Liver (tissue), 9 donors: ENCODE results near the gene ADORA3. TPM values are rescaled to one million over a fixed set of nuclear protein-coding genes. Genes with fewer than 3 reads are reported as not detected.

ENCODE experiments used
- DNase-seq: peaks from one replicate; pipeline ENCODE4 v3.0.0-alpha.2; 2017; ENCODE audit warnings: low spot score
- H3K27ac ChIP-seq, 2 donors: one replicate each; pipeline ENCODE4 v1.7.0; 2013; ENCODE audit warnings: inconsistent platforms in 2 of 2, low read length in 2 of 2, control low read depth in 1 of 2, low read depth in 1 of 2, mild to moderate bottlenecking in 1 of 2
- H3K27me3 ChIP-seq, 4 donors: one replicate each; pipeline versions ENCODE4 v1.6.1 to v1.7.0; 2013; ENCODE audit warnings: low read length in 3 of 4, inconsistent platforms in 1 of 4, mild to moderate bottlenecking in 1 of 4, moderate library complexity in 1 of 4; ENCODE audit not compliant: control insufficient read depth in 4 of 4, insufficient read depth in 4 of 4
- H3K36me3 ChIP-seq, 4 donors: one replicate each; pipeline versions ENCODE4 v1.6.1 to v1.7.0; 2013; ENCODE audit warnings: low read length in 3 of 4, mild to moderate bottlenecking in 3 of 4, low read depth in 1 of 4, moderate library complexity in 1 of 4; ENCODE audit not compliant: control insufficient read depth in 4 of 4, insufficient read depth in 3 of 4
- H3K4me1 ChIP-seq, 4 donors: one replicate each; pipeline versions ENCODE4 v1.6.1 to v1.7.0; 2013; ENCODE audit warnings: low read length in 3 of 4, mild to moderate bottlenecking in 3 of 4, moderate library complexity in 1 of 4; ENCODE audit not compliant: control insufficient read depth in 4 of 4, insufficient read depth in 4 of 4
- H3K4me3 ChIP-seq, 3 donors: one replicate each; pipeline versions ENCODE4 v1.6.1 to v1.7.0; 2013; ENCODE audit warnings: low read length in 3 of 3, control low read depth in 1 of 3, low read depth in 1 of 3, mild to moderate bottlenecking in 1 of 3
- H3K9ac ChIP-seq, 2 donors: one replicate each; pipeline ENCODE4 v1.7.0; 2013; ENCODE audit warnings: low read length in 2 of 2, mild to moderate bottlenecking in 2 of 2, moderate library complexity in 2 of 2, control low read depth in 1 of 2, low read depth in 1 of 2
- H3K9me3 ChIP-seq, 4 donors: one replicate each; pipeline versions ENCODE4 v1.6.1 to v1.7.0; 2013; ENCODE audit warnings: low read length in 3 of 4; ENCODE audit not compliant: control insufficient read depth in 4 of 4
- EGR1 ChIP-seq, 2 donors: IDR thresholded peaks; 2 replicates each; pipeline ENCODE4 v1.6.1; 2016 to 2018; ENCODE audit warnings: antibody characterized with exemption in 2 of 2, low read depth in 2 of 2
- FOXA1 ChIP-seq: IDR thresholded peaks from 2 replicates; pipeline ENCODE4 v1.6.1; 2016; ENCODE audit warnings: antibody characterized with exemption
- FOXA2 ChIP-seq: IDR thresholded peaks from 2 replicates; pipeline ENCODE4 v1.6.1; 2016; ENCODE audit warnings: antibody characterized with exemption
- GABPA ChIP-seq, 2 donors: IDR thresholded peaks in 1 of 2; conservative IDR thresholded peaks in 1 of 2; 2 replicates each; pipeline ENCODE4 v1.6.1; 2016; ENCODE audit warnings: antibody characterized with exemption in 2 of 2, mild to moderate bottlenecking in 1 of 2, moderate library complexity in 1 of 2
- HNF4A ChIP-seq, 2 donors: conservative IDR thresholded peaks; 2 replicates each; pipeline ENCODE4 v1.6.1; 2016; ENCODE audit warnings: antibody characterized with exemption in 2 of 2, mild to moderate bottlenecking in 2 of 2
- HNF4G ChIP-seq: IDR thresholded peaks from 2 replicates; pipeline ENCODE4 v1.6.1; 2016; ENCODE audit warnings: antibody characterized with exemption
- JUND ChIP-seq, 2 donors: IDR thresholded peaks; 2 replicates each; pipeline ENCODE4 v1.6.1; 2016; ENCODE audit warnings: antibody characterized with exemption in 2 of 2
- NR2F2 ChIP-seq: IDR thresholded peaks from 2 replicates; pipeline ENCODE4 v1.6.1; 2016; ENCODE audit warnings: antibody characterized with exemption
- RAD21 ChIP-seq, 2 donors: IDR thresholded peaks; 2 replicates each; pipeline ENCODE4 v1.6.1; 2016; ENCODE audit warnings: antibody characterized with exemption in 2 of 2, mild to moderate bottlenecking in 2 of 2
- RXRA ChIP-seq, 2 donors: IDR thresholded peaks; 2 replicates each; pipeline ENCODE4 v1.6.1; 2017 to 2018; ENCODE audit warnings: antibody characterized with exemption in 2 of 2, mild to moderate bottlenecking in 1 of 2
- SP1 ChIP-seq: IDR thresholded peaks from 2 replicates; pipeline ENCODE4 v1.6.1; 2018; ENCODE audit warnings: antibody characterized with exemption, mild to moderate bottlenecking
- TAF1 ChIP-seq: conservative IDR thresholded peaks from 2 replicates; pipeline ENCODE4 v1.6.1; 2016; ENCODE audit warnings: antibody characterized with exemption, mild to moderate bottlenecking
- YY1 ChIP-seq: IDR thresholded peaks from 2 replicates; pipeline ENCODE4 v1.6.1; 2016; ENCODE audit warnings: antibody characterized with exemption, mild to moderate bottlenecking
- WGBS: extraction: QIAGEN DNeasy Blood & Tissue Kit; methylation state at CpG from one replicate; pipeline ENCODE4 v1.1.7; 2013; 5-methylcytosine and 5-hydroxymethylcytosine counted together
- polyA plus RNA-seq, 2 donors: library from polyadenylated mRNA; stranded (reverse) in 1 of 2; unstranded in 1 of 2; fragments of 200-250 nt in 1 of 2; fragments of >200 nt in 1 of 2; fragmentation: Nextera tagmentation in 1 of 2; extraction: Ambion mirVana in 1 of 2; gene quantifications; one replicate each; pipeline versions ENCODE4 v1.2.1 to v1.2.3, GENCODE V29; 2013 to 2015
- total RNA-seq, 2 donors: library from RNA; depleted of rRNA; stranded (reverse); fragments of >200 nt; gene quantifications; one replicate each; pipeline ENCODE4 v1.2.3, GENCODE V29; 2014
- TF ChIP-seq, protein P1 (sequence below): IDR thresholded peaks from 2 replicates; pipeline ENCODE4 v1.6.1; 2016; ENCODE audit warnings: antibody characterized with exemption
- TF ChIP-seq, protein P2 (sequence below): IDR thresholded peaks from 2 replicates; pipeline ENCODE4 v1.6.1; 2016; ENCODE audit warnings: antibody characterized with exemption
- TF ChIP-seq, protein P3 (sequence below): IDR thresholded peaks from 2 replicates; pipeline ENCODE4 v1.6.1; 2016; ENCODE audit warnings: antibody characterized with exemption, mild to moderate bottlenecking
- TF ChIP-seq, protein P4 (sequence below): fragments of 150-350 bp; IDR thresholded peaks from 2 replicates; pipeline ENCODE4 v1.5.1; 2017; ENCODE audit warnings: improper control_type of control experiment, low read depth, low read length; ENCODE audit not compliant: missing input control
- TF ChIP-seq, protein P5 (sequence below): IDR thresholded peaks from 2 replicates; pipeline ENCODE4 v1.6.1; 2016; ENCODE audit warnings: antibody characterized with exemption
- donor health status: healthy.
- donor health status: healthy.
- donor health status: healthy.
- donor health status: healthy.
- donor health status: healthy.

Gene ADORA3
- total and polyA plus RNA-seq, 4 donors = 0.97 to 5.6 (median 3.2) TPM

DNA sequence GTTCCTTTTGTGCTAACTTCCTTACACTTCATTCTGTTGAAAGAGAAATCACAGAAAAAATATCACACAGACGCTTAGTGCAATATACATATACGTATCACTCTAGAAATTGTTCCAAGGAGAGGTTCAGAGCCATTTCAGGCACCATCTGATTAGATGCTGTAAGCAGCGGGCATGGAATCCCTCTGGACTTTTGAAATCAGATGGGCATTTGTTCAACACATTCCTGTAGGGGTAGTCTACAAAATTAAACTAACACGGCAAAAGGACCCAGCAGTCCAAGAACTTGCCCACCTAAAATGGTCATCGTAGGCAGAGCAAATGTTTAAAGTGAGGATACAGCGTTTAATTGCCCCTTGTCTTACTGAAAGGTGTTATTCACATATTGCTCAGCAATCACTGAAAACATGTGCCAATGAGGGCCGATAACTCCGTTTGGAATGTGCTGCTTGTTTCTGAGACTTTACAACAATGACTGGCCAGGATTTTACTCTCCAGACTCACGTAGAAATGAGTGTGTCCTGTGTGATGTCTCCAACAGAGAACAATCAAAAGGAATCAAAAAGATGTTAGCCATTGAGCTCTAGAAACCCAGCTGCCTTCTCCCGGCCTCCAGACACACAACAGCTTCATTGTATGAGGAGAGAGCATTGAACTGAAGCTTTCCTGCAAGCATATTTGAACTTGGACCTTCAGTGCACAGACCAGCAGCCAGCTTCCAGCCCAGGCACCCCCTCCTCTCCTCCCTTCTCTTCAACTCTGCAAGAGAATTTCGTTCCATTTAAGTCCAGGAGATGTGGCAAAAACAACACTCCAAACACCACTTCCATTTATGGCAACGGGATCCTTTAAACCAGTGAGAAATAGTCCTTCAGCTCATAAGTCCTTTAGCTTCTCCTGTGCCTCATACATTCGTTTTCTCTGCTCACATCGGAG, 32.1 kb upstream of the ADORA3 start:
- TF ChIP-seq TAF1 (peak; percentile 21), HNF4G (peak; percentile 60), SP1 (peak; percentile 90), FOXA2 (no peak), HNF4A (conservative IDR thresholded peaks at IDR 0.05) (peak; percentile 88 to 93), GABPA (IDR thresholded peaks at IDR 0.05 in 1 of 2, conservative IDR thresholded peaks at IDR 0.05 in 1 of 2) (no peak), YY1 (peak; percentile 39), EGR1 (IDR thresholded peaks at IDR 0.05; ENCODE audit: low read depth in 2 of 2) (no peak), FOXA1 (no peak), NR2F2 (peak; percentile 74), JUND (IDR thresholded peaks at IDR 0.05) (peak in 1 of 2 donors; percentile 4), RAD21 (IDR thresholded peaks at IDR 0.05) (peak; percentile 40 to 49), RXRA (IDR thresholded peaks at IDR 0.05) (peak; percentile 83 to 87)
- TF ChIP-seq, protein P1, sequence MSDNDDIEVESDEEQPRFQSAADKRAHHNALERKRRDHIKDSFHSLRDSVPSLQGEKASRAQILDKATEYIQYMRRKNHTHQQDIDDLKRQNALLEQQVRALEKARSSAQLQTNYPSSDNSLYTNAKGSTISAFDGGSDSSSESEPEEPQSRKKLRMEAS = peak; percentile 63
- TF ChIP-seq, protein P2, sequence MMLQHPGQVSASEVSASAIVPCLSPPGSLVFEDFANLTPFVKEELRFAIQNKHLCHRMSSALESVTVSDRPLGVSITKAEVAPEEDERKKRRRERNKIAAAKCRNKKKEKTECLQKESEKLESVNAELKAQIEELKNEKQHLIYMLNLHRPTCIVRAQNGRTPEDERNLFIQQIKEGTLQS = no peak
- TF ChIP-seq, protein P3, sequence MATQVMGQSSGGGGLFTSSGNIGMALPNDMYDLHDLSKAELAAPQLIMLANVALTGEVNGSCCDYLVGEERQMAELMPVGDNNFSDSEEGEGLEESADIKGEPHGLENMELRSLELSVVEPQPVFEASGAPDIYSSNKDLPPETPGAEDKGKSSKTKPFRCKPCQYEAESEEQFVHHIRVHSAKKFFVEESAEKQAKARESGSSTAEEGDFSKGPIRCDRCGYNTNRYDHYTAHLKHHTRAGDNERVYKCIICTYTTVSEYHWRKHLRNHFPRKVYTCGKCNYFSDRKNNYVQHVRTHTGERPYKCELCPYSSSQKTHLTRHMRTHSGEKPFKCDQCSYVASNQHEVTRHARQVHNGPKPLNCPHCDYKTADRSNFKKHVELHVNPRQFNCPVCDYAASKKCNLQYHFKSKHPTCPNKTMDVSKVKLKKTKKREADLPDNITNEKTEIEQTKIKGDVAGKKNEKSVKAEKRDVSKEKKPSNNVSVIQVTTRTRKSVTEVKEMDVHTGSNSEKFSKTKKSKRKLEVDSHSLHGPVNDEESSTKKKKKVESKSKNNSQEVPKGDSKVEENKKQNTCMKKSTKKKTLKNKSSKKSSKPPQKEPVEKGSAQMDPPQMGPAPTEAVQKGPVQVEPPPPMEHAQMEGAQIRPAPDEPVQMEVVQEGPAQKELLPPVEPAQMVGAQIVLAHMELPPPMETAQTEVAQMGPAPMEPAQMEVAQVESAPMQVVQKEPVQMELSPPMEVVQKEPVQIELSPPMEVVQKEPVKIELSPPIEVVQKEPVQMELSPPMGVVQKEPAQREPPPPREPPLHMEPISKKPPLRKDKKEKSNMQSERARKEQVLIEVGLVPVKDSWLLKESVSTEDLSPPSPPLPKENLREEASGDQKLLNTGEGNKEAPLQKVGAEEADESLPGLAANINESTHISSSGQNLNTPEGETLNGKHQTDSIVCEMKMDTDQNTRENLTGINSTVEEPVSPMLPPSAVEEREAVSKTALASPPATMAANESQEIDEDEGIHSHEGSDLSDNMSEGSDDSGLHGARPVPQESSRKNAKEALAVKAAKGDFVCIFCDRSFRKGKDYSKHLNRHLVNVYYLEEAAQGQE = peak; percentile 41
- TF ChIP-seq, protein P4, sequence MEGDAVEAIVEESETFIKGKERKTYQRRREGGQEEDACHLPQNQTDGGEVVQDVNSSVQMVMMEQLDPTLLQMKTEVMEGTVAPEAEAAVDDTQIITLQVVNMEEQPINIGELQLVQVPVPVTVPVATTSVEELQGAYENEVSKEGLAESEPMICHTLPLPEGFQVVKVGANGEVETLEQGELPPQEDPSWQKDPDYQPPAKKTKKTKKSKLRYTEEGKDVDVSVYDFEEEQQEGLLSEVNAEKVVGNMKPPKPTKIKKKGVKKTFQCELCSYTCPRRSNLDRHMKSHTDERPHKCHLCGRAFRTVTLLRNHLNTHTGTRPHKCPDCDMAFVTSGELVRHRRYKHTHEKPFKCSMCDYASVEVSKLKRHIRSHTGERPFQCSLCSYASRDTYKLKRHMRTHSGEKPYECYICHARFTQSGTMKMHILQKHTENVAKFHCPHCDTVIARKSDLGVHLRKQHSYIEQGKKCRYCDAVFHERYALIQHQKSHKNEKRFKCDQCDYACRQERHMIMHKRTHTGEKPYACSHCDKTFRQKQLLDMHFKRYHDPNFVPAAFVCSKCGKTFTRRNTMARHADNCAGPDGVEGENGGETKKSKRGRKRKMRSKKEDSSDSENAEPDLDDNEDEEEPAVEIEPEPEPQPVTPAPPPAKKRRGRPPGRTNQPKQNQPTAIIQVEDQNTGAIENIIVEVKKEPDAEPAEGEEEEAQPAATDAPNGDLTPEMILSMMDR = no peak
- TF ChIP-seq, protein P5, sequence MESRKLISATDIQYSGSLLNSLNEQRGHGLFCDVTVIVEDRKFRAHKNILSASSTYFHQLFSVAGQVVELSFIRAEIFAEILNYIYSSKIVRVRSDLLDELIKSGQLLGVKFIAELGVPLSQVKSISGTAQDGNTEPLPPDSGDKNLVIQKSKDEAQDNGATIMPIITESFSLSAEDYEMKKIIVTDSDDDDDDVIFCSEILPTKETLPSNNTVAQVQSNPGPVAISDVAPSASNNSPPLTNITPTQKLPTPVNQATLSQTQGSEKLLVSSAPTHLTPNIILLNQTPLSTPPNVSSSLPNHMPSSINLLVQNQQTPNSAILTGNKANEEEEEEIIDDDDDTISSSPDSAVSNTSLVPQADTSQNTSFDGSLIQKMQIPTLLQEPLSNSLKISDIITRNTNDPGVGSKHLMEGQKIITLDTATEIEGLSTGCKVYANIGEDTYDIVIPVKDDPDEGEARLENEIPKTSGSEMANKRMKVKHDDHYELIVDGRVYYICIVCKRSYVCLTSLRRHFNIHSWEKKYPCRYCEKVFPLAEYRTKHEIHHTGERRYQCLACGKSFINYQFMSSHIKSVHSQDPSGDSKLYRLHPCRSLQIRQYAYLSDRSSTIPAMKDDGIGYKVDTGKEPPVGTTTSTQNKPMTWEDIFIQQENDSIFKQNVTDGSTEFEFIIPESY = no peak
- Histone ChIP-seq H3K4me1 (peaks cover 5 to 31% (median 21%) of the 10 kb centered on the region in 4 donors), H3K36me3 (no peaks in the 10 kb centered on the region), H3K27ac (peak overlapping the region in 1 of 2 donors; percentile 27), H3K27me3 (no peaks in the 10 kb centered on the region), H3K4me3 (no peak overlapping the region), H3K9me3 (no peaks in the 10 kb centered on the region), H3K9ac (peak overlapping the region in 1 of 2 donors; percentile 13)
- no peak for DNase-seq
- WGBS = 36% methylated on average over 14 of the region's 14 CpGs
